ENCODE measurements around the gene EEF2.
"Not testable (repeated sequence)": the region's sequence is repeated elsewhere in the genome, so short reads cannot be mapped to it uniquely, and the experiment has no call there.

DNA sequence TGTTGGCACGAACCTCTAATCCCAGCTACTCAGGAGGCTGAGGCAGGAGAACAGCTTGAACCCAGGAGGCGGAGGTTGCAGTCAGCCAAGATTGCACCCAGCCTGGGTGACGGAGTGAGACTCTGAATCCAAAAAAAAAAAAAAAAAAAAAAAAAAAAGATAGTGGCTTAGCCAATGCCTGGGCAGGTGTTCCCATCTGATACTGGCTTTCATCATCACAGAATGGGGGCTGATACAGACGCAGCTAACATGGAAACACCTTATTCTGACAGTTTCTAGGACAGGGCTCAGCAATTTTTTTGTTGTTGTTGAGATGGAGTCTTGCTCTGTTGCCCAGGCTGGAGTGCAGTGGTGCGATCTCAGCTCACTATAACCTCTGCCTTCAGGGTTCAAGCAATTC, 15.5 kb upstream of the EEF2 start:
- TF ChIP-seq, protein P1, sequence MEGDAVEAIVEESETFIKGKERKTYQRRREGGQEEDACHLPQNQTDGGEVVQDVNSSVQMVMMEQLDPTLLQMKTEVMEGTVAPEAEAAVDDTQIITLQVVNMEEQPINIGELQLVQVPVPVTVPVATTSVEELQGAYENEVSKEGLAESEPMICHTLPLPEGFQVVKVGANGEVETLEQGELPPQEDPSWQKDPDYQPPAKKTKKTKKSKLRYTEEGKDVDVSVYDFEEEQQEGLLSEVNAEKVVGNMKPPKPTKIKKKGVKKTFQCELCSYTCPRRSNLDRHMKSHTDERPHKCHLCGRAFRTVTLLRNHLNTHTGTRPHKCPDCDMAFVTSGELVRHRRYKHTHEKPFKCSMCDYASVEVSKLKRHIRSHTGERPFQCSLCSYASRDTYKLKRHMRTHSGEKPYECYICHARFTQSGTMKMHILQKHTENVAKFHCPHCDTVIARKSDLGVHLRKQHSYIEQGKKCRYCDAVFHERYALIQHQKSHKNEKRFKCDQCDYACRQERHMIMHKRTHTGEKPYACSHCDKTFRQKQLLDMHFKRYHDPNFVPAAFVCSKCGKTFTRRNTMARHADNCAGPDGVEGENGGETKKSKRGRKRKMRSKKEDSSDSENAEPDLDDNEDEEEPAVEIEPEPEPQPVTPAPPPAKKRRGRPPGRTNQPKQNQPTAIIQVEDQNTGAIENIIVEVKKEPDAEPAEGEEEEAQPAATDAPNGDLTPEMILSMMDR (conservative IDR thresholded peaks at IDR 0.05; ENCODE audit: low read depth, low read length), result not testable (repeated sequence)
- not testable (repeated sequence) for TF ChIP-seq RFX5, POLR2A (IDR thresholded peaks at IDR 0.05; ENCODE audit: low read depth, low read length)
